ENCODE measurements around the gene KATNB1.

The KATNB1 gene

GRCh38 chr16:57735755-57736418 lies at the start of gene KATNB1:
Gene KATNB1, plus strand, starts transcription at chr16:57735770. Its CDS starts 1,474 bp downstream, at chr16:57737244.
- no peak for DNase-seq

GRCh38 chr16:57686577-57686976 lies 49.0 kb upstream of the KATNB1 start:
- no peak for DNase-seq

GRCh38 chr16:57687363-57687929 lies 48.1 kb upstream of the KATNB1 start:
- no peak for DNase-seq

GRCh38 chr16:57688487-57688986 lies 47.0 kb upstream of the KATNB1 start:
- no peak for DNase-seq

- no peak for DNase-seq
Measured at GRCh38 chr16:57688987-57689761, 46.4 kb upstream of the KATNB1 start.

- peak; percentile 51 for DNase-seq
Measured at GRCh38 chr16:57689762-57690558, 45.6 kb upstream of the KATNB1 start.

GRCh38 chr16:57690782-57691471 lies 44.6 kb upstream of the KATNB1 start:
- no peak for DNase-seq

- DNase-seq: no peak
Measured at GRCh38 chr16:57692636-57693035, 42.9 kb upstream of the KATNB1 start.

GRCh38 chr16:57693550-57693949 lies 42.0 kb upstream of the KATNB1 start:
- DNase-seq: no peak

GRCh38 chr16:57694231-57694724 lies 41.3 kb upstream of the KATNB1 start:
- no peak for DNase-seq

- DNase-seq: peak; percentile 42
Measured at GRCh38 chr16:57694725-57695679, 40.6 kb upstream of the KATNB1 start, which contains the start of gene DRC7. Gene DRC7, plus strand, starts transcription at chr16:57694806. Its CDS starts 3,144 bp downstream, at chr16:57697950.

- DNase-seq: no peak
Measured at GRCh38 chr16:57695680-57696069, 39.9 kb upstream of the KATNB1 start.

GRCh38 chr16:57696240-57696639 lies 39.3 kb upstream of the KATNB1 start:
- no peak for DNase-seq

- DNase-seq: no peak
Measured at GRCh38 chr16:57697896-57698537, 37.6 kb upstream of the KATNB1 start.

- no peak for DNase-seq
Measured at GRCh38 chr16:57698812-57699405, 36.7 kb upstream of the KATNB1 start.

GRCh38 chr16:57699481-57699880 lies 36.1 kb upstream of the KATNB1 start:
- no peak for DNase-seq

- DNase-seq: no peak
Measured at GRCh38 chr16:57699899-57700298, 35.7 kb upstream of the KATNB1 start.

GRCh38 chr16:57700781-57701551 lies 34.6 kb upstream of the KATNB1 start:
- no peak for DNase-seq

GRCh38 chr16:57701759-57702371 lies 33.7 kb upstream of the KATNB1 start:
- no peak for DNase-seq

Measured in stimulated activated CD8-positive, alpha-beta memory T cell treated with anti-CD3 and anti-CD28 coated beads, Interleukin-4, amount 100 ng/mL, for 48 hours (primary cell).